GM21526 (cell line): ENCODE measurements around the gene MRPS18B.

Source experiments
- ATAC-seq: cut with Tn5 transposase; IDR thresholded peaks from one replicate; pipeline ENCODE4 v1.9.1; 2021; ENCODE audit warnings: moderate library complexity; ENCODE audit not compliant: unreplicated experiment, low FRiP score

Gene MRPS18B

GRCh38 chr6:30601815-30602641 lies 15.6 kb upstream of the MRPS18B start:
- ATAC-seq, result no peak

- no peak for ATAC-seq
Measured at GRCh38 chr6:30603961-30604360, 13.7 kb upstream of the MRPS18B start.

DNA sequence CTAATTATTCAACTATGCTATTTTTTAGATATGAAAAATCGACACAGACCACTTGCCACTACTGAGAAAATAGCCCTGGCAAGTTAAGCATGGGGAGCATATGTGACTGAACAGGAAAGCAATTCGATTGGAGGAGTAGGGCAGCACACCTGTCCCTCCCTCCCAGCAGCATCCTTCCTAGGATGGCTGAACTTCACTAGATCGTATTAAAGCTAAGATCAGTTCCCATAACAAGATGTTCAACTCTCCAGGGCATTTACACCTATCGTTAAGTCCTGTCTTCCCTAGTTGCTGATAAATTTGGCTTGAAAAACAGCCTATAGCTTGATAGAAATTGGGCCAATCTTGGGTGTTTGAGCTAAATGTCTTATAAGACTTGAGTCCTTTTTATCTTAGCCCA lies 7.6 kb upstream of the MRPS18B start:
- ATAC-seq, result no peak

GRCh38 chr6:30611150-30611855 lies 6.3 kb upstream of the MRPS18B start:
- no peak for ATAC-seq

GRCh38 chr6:30611856-30612194 lies 5.8 kb upstream of the MRPS18B start:
- no peak for ATAC-seq

DNA sequence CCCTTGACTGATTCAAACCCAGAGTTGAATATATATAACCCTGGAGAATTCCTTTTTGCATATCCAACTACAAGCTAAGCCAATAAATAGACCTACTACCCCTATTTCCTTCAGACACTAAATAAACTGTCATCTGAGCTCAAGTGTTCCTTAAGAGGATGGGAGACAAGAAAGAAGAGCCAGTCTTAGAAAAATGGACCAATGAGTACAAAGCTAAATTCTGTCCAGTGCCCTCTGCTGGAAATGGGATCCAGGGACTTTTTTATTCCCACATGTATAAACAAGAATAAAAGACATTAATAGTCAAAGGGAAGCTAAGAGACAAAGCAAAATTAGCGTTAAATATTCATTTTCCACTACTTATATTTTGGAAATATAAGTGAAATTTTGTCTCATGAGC lies 5.4 kb upstream of the MRPS18B start:
- no peak for ATAC-seq

DNA sequence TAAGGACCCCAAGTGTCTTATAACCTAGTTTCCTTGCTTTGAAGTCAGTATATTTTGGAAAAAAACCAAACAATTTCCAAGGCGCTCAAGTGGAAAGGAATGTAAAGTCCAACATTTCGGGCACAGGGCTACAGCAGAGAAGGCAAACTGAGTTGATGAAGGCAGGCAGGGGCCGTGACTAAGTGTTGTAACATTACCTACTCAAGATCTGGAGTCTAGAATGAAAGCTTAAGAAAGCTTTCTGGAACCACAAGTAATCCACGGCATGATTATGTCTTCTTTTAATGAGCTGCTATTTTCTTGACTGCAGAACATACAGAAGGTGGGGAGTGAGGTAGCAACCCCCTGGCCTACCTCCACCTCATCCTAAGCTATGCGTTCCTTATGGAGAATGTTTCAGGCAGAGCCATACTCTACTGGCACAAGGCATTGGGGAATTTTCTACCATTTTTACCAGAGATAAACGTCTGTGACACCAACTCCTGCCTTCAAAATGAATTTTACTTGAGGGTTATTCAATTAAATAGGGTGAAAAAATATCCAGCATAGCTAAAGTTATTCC lies 4.9 kb upstream of the MRPS18B start:
- ATAC-seq, result no peak

- no peak for ATAC-seq
Measured at GRCh38 chr6:30613251-30614043, 4.2 kb upstream of the MRPS18B start.

DNA sequence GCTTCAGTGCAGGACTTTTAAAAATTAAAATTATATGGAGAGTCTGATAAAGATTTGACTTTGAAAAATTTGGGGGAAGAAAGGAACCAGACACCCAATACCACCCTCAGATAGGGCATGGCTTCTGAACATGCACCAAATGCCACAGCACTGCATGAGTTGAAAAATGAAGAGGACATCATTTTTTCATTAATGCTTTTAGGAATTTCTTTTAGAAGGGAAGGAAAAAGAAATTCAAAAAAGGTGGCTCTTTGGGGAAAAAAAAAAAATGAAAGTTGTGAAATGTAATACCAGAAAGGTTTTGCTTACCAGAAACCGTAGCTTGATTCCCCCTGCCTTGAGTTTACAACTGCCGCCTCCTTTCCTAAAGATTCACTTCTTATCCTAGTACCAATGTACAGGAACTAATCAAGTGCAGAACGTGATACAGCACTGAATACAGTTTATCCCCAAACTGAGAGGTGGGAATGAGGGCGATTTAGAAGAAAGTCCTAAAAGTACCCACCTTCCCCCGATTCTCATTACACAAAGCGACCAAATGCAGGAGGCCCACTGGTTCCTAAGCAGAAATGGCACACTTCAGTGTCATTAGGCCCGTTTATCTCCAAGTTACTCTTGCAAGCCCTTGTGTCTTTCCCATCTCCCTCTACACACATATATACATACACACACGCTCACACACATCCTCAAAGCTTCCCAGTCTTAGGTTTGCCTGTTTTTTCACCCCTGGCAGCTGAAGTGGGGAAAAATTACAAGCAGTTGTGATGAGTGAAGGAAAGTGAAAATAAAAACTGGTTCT lies 3.4 kb upstream of the MRPS18B start:
- no peak for ATAC-seq

DNA sequence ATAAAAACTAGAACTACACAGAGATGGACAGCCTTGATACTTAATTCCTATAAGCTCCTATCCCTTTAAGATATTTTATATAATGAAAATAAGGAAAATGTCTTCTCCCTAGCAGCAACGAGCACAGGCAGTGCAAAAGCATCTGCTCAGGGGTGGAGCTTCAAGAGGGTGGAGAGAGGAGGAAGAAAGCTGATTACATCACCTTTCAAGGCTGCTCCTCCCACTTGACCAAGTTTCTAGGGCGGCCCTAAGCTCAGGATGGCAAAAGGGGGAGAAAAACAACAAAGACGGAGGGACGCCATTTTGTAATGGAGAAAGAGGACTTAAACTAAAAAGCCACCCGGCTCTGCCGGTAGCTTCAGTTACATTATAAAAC lies 2.8 kb upstream of the MRPS18B start:
- ATAC-seq, result peak; percentile 42

DNA sequence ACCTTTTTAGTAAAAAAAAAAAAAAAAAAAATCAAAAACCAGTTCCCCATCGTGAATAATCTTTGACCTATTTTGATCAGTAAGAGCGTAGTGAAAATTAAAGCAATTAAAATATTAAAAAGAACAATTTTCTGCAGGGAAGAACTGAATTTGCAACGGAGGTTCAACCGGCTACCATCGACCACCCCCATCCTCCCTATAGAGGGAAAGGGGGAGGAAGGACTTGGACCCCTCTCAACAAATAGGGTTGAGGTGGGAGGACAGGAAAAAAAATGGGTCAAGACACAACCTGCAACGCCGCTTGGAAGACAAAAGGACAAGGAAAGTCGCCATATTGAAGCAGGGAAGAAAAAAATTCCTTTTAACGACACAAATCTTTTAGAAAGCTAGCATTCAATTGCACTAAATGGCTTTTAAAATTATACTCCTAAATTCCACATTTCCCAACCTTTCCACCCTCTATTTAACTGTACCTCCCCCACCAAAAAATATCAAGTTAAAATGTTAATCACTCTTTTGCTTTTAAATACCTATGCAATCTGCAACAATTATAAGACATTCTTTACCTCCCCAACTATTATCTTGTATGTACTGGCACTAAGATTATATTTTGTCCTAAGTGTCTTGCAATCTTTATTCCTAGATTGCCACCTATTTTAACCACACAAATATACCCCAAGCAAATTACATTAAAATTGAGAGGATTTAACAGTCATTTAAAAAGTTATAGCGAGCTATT lies 2.3 kb upstream of the MRPS18B start:
- ATAC-seq, result no peak

DNA sequence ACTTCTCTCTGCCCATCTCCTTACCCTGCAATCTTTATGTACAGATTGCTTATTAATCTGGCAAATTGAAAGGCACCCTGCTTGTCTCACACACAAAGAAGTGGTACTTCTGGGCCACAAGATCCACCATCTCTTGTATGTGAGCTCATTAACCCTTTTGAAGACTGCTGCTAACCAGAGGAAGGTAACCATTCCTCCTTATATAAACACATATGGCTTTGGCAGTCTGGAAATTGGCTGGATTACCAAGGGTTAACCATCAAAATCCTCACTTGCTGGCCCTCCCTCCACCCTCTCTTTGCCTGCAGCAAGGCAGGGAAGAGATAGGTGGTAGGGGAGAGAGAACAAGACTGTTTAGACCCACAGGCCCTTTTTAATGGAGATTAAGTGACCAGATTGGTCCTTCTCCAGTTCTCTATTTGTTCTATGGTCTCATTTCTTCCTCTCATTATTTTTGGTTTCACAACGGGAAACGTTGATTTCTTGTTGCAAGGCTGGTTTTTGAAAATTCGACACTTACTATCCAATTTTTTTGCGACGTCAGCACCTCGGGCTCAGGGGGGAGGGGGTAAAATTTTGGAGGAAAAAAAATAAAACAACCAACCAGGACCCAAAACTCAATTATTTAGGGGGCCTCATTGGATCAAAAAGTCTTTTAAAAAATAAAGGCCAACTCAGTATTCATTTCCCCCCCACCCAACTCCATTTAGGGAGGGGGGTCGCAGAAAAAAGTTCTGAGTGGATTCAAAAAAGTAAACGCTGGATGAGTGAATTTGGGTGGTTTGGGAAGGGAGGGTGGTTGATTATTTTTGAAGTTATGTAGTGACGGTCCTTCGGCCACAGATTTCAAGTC lies 1.5 kb upstream of the MRPS18B start:
- ATAC-seq, result no peak

GRCh38 chr6:30616811-30617564 lies 652 bp upstream of the MRPS18B start, which contains the start of gene PPP1R10:
PPP1R10 (minus strand) TSS chr6:30617243; CDS start chr6:30609944, 7,299 bp downstream.
- ATAC-seq, result peak; percentile 65

DNA sequence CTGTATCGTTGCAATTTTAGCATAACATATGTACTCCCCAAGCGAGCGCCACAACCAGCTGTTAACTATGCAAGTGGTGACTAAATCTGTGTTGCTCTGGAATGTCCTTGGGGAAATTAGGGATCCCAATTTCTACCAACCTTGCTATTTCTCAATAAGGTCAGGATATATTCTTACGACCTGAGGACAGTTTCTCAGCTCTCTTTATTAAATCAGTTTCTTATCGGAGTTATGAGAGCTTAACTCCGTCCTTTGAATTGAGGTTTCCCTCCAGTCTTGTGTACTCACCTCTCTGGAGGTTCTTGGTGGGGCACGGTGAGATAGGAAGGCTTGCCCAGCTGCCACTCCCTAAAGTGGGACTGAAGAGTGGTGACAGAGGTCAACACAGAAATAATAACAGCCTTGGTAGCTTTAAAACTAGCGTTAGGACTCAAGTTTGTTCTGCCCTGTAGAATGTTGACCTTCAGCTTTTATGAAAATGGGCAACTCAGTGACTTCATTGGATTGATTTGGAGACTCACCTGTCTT lies 694 bp downstream of the MRPS18B start:
- no peak for ATAC-seq

DNA sequence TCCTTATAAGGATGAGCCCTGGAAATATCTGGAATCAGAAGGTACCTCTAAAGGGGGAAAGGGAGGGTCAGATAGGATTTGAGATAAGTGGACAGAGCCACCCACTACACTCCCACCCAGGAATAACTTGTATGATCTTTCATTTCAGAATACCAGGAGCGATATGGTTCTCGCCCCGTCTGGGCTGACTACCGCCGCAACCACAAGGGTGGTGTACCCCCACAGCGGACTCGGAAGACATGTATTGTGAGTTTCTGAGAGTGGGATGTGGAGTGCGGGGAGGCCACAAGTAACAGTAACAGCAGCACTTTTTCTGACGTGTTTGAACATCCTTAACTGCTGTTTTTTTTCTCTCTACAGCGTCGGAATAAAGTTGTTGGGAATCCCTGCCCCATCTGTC lies 1.9 kb downstream of the MRPS18B start:
- ATAC-seq, result no peak

- ATAC-seq, result no peak
Measured at GRCh38 chr6:30625511-30625910, 7.9 kb downstream of the MRPS18B start.

- peak; percentile 61 for ATAC-seq
Measured at GRCh38 chr6:30626484-30627366, 9.1 kb downstream of the MRPS18B start, which contains the start of gene ATAT1. ATAT1 (plus strand) TSS chr6:30626874.
